Fibroblast of the aortic adventitia (primary cell): ENCODE data around the gene CACNA1D. TPM values are rescaled to one million over a fixed set of nuclear protein-coding genes. Genes with fewer than 3 reads are reported as not detected.

ENCODE experiments used
- DNase-seq: peaks from one replicate; pipeline ENCODE4 v3.0.0-alpha.2; 2010; ENCODE audit warnings: low read depth
- H3K4me3 ChIP-seq: 2 replicates; pipeline ENCODE4 v1.5.1; 2011; ENCODE audit warnings: low read depth, mild to moderate bottlenecking, control low read depth, low read length, moderate library complexity
- CTCF ChIP-seq: IDR thresholded peaks from 2 replicates; pipeline ENCODE4 v1.5.1; 2011; ENCODE audit warnings: mild to moderate bottlenecking, low read length, control low read depth, inconsistent platforms; ENCODE audit not compliant: insufficient read depth
- total RNA-seq: library from RNA; depleted of rRNA; stranded (reverse); fragments of >200 nt; gene quantifications from 2 replicates; pipeline ENCODE4 v1.2.3, GENCODE V29; 2012; ENCODE audit warnings: low replicate concordance

Gene CACNA1D
- total RNA-seq, 1 donor, result 1.9 TPM

GRCh38 chr3:53823956-53824657 lies 329.7 kb downstream of the CACNA1D start:
- no peak overlapping the region for H3K4me3 ChIP-seq
- no peak for TF ChIP-seq CTCF
- no peak for DNase-seq

- no peak for TF ChIP-seq CTCF
- no peak overlapping the region for H3K4me3 ChIP-seq
- DNase-seq, result no peak
These were observed 330.4 kb downstream of the CACNA1D start for GRCh38 chr3:53824795-53825194.

- DNase-seq, result no peak
- TF ChIP-seq CTCF, result no peak
- no peak overlapping the region for H3K4me3 ChIP-seq
These were observed 331.6 kb downstream of the CACNA1D start for GRCh38 chr3:53826048-53826447.

- no peak overlapping the region for H3K4me3 ChIP-seq
- no peak for DNase-seq
- TF ChIP-seq CTCF, result no peak
These were observed 334.2 kb downstream of the CACNA1D start for GRCh38 chr3:53828581-53828980.

GRCh38 chr3:53829605-53830004 lies 335.2 kb downstream of the CACNA1D start:
- DNase-seq, result no peak
- no peak overlapping the region for H3K4me3 ChIP-seq
- TF ChIP-seq CTCF, result no peak

- no peak for DNase-seq
- no peak for TF ChIP-seq CTCF
- H3K4me3 ChIP-seq, result no peak overlapping the region
These were observed 336.5 kb downstream of the CACNA1D start for GRCh38 chr3:53830944-53831343.
